NCI-H2171 treated with DMSO at 0.1 percent for 48 hours (cell line): ENCODE data around the gene TOB2.
"Not testable (repeated sequence)": the region's sequence is repeated elsewhere in the genome, so short reads cannot be mapped to it uniquely, and the experiment has no call there.

Experiments used
- DNase-seq: peaks from one replicate; lab custom pipeline; 2025; lab: John Stamatoyannopoulos, UW

The TOB2 gene

DNA sequence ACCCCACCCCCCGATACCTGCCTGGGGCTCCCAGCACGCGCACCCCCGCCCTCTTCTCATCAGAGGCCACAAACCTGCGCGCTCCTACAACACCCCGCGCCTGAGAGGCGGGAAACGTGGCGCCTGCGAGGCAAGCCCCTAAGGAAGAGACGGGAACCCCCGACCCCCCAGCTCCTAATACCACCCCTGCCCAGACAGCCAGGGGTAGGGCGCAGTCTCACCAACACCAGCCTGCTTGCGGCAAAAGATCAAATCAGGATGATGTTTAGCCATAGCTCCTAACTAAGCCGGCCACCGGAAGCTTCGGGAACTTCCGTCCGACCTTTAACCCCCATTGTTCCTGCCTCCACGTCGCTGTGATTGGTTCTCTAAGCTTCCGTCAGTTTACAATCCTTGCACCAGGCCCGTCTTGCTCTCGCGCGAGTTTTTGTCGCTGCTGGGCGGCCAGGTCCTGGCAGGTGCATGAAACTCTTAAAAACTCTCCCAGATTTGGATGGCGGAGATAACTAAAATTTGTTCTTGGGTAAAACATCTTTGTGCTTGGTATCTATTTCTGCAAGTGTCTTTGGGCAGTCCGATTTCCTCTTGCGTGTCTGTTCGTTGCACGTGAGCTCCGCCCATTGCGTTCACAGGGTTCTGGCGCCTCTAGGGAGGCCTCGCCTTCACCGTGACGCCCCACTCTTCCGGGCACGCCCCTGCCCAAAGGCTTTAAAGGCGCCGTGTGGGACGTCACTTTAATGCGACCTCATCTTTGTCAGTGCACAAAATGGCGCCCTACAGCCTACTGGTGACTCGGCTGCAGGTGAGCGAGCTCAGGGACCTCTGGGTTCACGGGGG lies 22.0 kb upstream of the TOB2 start, which contains the start of the genes ACO2 and PHF5A:
Gene ACO2 (plus strand): TSS at position 737 of the 837 bp plus-strand sequence. CDS start 30 bp downstream, at position 767.
Gene PHF5A (minus strand): TSS at position 312 of the 837 bp plus-strand sequence. CDS start 39 bp downstream, at position 273.
- DNase-seq: peak; percentile 100

DNA sequence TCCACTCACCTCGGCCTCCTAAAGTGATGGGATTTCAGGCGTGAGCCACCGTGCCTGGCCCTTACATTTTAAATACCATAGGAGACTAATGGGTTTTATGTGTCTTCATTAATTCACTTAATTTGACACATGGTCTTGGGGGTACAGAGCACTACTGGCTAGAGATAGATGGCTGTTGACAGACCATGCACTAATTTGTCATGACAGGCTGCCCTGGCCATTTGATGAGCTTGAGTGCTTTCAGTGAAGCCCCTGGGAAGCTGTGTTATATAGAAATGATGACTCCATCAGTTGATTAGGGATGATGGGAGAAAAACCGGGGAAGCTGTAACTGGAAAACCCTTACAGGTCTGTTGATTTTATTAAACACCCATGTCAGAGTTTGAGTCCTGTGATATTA lies 15.3 kb upstream of the TOB2 start:
- DNase-seq: no peak

GRCh38 chr22:41460071-41460470 lies 13.5 kb upstream of the TOB2 start:
- not testable (repeated sequence) for DNase-seq

GRCh38 chr22:41459431-41459830 lies 12.8 kb upstream of the TOB2 start:
- DNase-seq: no peak

GRCh38 chr22:41458161-41458728 lies 11.6 kb upstream of the TOB2 start:
- DNase-seq: no peak

- DNase-seq: peak; percentile 100
Observed at GRCh38 chr22:41448189-41448808, 1.7 kb upstream of the TOB2 start.

DNA sequence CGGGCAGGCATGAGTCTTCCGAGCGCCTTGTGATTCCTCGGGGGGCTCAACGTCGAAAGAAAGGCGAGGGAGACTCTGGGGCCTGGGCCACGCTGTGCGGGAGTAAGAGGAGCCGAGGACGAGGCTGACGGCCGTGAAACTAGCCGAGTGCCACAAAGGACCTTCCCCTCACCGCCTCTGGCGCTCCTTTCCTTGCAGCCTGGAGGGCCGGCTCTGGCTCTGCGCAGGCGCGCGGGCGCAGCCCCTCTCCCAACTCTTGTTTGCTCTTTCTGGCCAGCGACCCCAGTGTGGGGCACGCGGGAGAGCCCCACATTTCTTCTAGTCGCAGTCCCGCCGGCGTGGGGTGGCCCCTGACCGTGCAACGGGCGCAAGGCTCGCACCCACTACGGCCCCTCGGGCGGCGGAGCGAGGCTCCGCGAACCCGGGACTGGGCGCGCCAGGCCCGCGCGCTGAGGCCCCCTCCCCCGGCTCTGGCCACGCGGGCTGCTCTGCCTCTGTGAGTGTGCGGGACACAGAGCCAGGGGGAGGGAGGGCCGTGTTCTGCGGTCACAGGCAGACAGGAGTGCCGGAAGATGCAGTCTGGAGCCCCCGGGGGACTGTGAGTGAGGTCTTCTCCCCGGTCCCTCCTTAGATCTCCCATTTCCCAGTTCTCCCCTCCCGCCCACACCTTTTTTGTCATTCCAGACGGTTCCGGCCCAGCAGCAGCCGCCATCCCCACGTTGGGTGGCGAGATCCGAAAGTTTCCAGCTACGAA lies 1.0 kb upstream of the TOB2 start:
- peak; percentile 73 for DNase-seq

DNA sequence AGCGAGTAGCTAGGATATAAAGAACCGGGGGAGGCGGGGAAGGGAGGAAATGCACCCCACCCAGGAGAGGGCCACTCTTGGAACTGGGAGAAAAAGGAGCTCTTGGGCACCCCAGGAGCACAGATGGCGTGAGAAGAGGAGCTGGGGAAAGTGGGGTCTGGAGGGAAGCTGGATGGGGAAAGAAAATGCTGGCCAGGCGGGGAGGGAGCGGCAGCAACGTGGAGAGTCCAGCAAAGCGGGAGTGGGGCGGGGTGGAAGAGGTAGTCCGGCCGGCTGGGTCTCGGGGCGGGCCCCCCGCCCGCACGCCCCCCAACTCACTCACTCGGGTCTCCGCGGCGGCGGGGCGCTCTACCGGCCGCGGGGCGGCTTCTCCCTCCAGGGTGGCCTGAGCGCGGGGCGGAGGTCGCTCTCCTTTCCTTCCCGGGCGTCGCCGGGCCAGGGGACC lies 522 bp downstream of the TOB2 start:
- peak; percentile 19 for DNase-seq

GRCh38 chr22:41445129-41446056 lies 1.2 kb downstream of the TOB2 start:
- peak; percentile 90 for DNase-seq

DNA sequence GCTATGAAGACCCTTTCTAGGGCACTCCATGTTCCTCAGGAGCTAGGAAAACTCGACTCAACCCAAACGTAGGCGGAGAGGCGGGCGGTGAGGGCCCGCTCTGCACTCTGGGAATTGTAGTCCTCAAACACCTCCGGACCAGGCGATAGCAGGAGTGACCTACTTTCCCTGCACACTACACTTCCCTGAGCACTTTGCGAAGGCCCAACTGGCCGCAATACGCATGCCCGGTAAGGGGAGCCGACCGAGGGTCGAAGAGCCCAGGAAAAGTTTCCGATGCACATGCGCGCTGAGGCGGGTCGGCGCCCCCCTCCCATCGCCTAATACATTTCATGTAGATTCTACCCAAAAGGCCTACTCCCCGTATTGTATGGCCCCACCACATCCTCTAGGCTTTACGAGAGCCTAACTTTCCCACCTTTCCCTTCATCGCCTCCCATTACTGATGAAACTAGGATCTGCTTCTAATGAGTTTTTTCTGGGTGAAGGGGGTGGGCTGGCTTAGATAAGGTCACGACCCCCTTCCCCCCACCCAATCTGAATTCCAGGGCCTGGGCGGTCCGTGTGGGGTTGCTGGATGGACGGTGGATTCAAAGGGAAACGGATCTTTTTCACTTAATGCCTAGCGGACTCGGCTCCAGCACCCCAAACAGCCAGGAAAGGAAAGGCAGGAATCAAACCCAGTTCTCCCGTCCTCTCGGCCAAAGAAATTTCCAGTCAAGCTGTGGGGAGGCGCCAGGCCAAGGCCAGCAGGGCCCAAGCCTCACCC lies 2.1 kb downstream of the TOB2 start:
- peak; percentile 99 for DNase-seq

GRCh38 chr22:41442240-41442792 lies 4.3 kb downstream of the TOB2 start:
- DNase-seq: peak; percentile 65

DNA sequence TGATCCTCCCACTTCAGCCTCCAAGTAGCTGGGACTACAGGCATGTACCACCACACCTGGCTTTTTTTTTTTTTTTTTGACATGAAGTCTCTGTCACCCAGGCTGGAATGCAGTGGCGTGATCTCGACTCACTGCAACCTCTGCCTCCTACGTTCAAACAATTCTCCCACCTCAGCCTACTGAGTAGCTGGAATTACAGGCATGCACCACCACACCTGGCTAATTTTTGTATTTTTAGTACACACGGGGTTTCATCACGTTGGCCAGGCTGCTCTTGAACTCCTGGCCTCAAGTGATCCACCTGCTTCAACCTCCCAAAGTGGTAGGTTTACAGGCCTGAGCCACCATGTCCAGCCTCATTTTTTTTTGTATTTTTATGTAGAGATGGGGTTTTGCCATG lies 6.1 kb downstream of the TOB2 start:
- DNase-seq: not testable (repeated sequence)

- no peak for DNase-seq
Observed at GRCh38 chr22:41437198-41437597, 9.4 kb downstream of the TOB2 start.

DNA sequence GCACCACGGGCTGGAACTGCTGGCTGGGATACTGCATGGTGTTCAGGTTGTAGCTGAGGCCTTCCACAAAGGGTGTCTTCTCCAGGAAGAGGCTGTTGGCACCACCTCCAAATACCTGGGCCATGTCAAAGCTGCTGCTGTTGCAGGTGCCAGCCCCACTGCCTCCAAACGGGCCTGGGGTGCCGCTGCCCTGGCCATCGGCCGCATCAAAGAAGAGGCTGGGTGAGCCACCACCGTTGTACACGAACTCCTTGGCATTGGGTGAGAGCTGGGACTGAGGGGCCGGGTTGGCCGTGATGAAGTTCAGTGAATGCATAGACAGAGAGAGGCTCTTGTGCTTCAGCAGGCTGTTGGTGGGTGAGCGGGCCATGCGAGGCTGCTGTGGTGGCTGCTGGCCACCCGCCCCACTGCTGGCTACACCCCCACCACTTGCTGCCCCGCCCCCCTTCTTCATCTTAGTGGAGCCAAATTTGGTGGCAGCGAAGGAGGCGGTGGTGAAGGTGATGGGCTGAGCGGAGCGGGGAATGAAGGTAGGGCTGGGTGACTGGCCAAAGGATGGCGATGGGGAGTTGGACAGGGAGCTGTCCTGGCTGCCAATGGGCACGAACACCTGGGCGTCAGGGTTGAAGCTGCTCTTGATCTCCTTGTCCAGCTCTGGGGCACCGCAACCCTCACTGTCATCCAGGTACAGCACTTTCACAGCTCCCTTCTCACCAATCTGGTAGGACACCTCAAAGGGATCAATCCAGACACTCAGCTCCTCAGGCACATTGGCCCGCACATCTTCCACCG lies 10.1 kb downstream of the TOB2 start:
- DNase-seq: no peak

DNA sequence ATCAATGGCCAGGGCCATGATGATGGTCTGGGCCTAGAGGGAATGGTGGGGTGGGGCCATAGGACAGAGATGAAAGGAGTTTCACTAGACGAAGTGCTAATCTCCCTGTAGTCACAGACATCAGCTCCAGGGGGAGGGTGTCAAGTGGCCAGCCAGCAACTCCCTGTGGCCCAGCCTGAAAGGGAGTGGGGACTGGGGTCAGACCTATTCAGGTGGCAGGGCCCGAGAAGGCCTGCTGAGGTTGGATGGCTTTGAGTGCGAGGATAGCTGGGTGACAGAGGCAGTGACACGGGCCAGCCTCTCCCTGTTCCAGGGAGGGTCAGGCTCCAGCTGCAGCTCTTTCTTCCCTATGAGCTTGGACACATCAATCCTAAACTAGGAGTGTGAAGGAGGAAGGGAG lies 11.0 kb downstream of the TOB2 start:
- DNase-seq: no peak

DNA sequence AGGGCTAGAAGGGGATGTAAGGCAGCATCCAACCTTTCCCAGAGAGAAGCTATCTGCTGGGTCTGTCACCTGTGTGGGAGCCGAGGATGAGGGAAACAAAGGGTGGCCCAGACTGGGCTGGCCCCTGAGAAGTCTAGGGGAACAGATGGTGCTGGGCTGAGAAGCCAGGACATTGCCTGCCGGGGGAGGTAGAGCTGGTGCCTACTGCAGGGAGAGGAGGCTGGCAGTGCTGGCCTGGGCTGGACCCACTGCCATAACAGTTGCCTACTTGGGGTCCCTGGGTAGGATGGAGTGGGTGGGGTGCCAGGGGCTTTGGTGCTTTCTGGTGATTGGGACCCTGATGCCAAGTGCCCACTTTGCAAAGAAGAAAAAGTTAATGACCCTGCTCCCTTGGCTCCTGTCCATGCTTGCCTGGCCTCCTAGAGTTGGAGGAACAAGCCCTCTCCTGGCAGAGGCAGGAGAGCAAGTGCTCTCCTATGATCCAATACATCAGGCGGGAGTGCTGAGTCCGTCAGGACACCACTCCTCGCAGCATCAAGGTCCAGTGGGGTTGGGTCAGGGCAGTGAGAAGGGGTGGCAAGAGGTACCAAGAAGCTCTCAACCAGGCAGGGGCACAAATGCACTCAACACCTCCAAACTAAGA lies 12.1 kb downstream of the TOB2 start:
- DNase-seq: not testable (repeated sequence)

- DNase-seq: not testable (repeated sequence)
Observed at GRCh38 chr22:41433480-41433879, 13.1 kb downstream of the TOB2 start.

- no peak for DNase-seq
Observed at GRCh38 chr22:41431656-41432055, 14.9 kb downstream of the TOB2 start.

- peak; percentile 27 for DNase-seq
Observed at GRCh38 chr22:41429951-41430332, 16.7 kb downstream of the TOB2 start.
